Lung microvascular endothelial cell (primary cell): ENCODE data around the gene SMCO4. TPM values are rescaled to one million over a fixed set of nuclear protein-coding genes. Genes with fewer than 3 reads are reported as not detected.
A peak's percentile ranks its signal among the peaks of the same experiment; 100 is the strongest.

Experiments used
- DNase-seq, 2 donors: peaks; one replicate each; pipeline versions ENCODE4 v3.0.0 to v3.0.0-alpha.2; 2010; ENCODE audit warnings: low read depth in 2 of 2
- total RNA-seq: library from RNA; depleted of rRNA; stranded (reverse); fragments of >200 nt; gene quantifications from 2 replicates; pipeline ENCODE4 v1.2.1, GENCODE V29; 2014

SMCO4 gene
- total RNA-seq, 1 donor from 2014 or later, result 10.5 TPM

DNA sequence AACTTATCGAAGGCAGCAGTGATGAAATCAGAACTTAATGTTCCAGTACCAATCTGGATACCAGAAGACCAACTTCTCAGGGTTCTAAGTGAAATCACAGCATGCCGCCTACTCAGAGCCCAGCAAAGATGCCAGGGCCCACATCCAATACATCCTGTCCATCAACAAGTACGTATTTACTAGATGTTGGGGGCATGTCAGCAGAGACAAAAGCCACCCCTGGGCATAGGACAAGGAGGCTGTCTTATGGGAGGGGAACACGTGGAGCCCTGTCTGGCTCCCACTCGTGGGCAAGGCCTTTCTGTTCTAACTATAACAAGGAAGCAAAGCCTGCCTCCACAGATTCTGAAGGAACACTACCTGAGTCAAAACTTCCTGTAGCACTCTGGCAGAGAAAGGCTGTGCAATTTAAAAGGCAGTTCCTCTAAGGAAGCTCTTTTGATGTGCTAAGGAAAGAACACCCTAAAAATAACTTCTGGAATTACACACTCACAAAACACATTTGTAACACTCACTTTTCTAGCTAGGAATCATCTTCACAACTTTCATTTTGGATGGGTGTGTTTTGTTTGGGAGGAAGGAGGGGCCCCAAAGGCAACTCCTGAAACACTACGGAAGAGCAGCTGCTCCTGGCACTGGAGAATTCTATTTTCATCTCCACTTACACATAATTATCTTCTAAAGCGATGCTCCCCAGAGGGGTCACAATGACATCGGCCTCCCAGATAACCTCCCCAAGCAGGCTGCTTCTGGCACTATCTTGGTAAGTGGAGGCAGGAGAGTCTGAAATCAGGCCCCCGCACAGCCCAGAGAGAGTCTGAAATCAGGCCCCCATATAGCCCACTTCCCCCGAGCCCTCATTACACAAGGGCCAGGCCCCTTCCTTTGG, 14.2 kb downstream of the SMCO4 start:
- DNase-seq, result peak in 1 of 2 donors; percentile 37

DNA sequence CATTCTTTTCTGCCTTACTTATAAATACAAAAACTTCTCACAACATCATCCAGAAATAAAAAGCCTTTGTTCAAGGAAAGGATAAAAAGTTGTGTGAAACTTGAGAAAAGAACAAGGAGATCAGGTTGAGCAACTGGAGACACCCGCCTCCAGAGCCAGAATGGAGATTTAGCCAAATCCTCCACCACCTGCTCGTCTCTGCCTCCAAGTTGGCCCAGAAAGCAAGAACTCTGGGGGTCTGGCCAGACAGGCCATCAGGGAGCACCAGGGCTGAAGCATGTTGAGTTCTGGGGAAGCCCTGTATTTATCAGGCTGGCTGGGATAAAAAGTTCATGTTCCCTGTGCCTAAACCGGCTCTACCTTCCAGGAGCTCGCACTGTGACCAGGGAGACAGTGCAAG, 14.9 kb downstream of the SMCO4 start:
- no peak for DNase-seq

DNA sequence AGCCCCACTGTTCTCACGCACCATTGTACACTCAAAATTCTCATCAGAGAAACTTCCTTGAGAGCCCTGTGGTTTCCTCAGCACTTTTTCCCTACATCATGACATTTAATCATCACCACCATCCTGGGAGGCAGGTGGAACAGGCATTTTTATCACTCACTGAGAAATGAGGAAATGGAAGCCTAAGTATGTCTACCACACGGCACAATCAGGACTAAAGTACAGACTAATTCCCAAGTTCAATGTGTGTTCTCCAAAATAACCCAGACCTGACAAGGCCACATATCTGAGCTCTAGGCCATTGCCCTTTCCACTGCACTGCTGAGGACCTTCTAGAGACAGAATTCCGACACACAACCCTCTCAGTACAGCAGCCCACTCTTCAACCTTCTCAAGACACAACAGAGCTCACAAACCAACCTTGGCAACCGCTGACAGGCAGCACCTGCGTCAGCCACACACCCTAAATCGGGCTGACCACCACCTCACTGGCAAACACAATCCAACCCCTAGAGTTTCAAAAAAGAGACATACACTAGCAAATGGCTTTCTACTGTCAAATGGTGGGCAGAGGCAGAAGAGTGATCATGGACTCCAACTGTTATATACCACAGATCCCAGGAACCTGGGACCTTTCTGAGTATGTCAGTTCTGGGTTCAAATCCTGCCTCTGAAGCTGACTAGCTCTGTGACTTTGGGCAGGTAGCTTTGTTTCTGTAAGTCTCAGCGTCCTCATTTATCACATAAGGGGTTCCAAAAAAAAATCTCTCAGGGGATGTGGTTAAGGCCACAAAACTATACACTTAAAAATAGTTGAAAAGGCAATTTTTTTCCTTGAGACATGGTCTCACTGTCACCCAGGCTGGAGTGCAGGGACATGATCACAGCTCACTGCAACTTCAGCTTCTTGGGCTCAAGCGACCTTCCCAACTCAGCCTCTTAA, 16.3 kb downstream of the SMCO4 start:
- DNase-seq, result no peak

DNA sequence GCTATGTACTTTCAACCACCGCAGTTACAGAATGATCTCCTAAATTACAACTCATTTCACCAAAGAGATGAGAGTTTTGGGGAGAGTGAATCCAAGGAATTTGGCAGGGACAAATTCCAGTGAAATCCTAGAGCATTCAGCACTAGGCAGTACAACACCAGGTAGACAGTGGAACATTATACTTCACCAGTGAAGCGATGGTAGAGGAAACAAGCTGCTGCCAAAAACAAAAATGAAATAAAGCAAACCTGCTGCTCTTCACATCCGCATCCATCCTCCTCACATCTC, 16.9 kb downstream of the SMCO4 start:
- no peak for DNase-seq

DNA sequence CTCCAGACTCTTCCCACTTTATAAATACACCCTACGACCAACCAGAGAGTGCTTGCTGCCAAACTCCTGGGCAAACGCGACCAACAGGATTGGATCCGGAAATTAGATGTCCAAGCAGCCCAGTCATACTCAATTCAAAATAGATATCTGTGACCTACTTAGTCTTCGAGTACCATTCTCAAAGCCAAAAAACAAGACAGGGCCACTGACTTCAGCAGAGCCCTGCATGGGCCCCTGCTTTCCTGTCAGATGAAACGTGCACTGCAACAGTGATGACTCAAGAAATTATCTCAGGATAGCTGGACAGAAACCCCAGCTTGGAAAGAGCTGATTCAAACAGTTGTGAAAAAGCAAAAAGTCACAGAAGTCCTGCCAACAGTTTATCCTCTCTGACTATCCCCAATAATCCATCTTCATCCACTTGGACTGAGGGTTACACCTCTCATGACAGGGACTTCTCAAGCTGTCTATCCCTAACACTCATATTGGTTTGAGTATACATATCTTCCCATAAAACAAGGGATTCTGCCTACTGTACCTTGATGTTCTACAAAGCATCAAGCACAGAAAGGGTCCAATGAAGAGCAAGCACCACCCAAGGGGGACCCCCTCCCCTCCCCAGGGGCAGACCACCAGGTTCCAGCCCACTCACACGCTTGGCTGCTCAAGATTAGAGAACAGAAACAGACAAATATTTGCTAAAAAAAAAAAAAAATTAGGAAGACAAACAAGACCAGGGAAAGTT, 17.4 kb downstream of the SMCO4 start:
- DNase-seq, result peak in 1 of 2 donors; percentile 4

DNA sequence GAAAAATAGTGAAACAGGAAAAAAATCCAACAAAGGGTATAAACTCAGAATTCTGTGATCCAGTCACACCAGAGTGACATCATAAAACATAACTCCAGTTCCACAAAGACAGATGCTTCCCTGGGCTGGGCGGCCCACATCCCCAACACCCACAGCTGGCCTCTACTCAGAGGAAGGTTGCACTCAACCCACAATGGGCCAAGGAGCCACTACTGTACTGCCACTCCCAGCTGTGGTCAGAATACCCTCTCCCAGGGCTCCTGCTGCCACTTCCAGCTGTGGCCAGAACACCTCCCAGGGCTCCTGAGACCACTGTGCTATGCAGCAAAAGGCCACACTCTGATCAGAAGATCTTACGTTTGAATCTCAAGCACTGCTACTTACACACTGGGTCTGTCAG, 18.3 kb downstream of the SMCO4 start:
- no peak for DNase-seq

DNA sequence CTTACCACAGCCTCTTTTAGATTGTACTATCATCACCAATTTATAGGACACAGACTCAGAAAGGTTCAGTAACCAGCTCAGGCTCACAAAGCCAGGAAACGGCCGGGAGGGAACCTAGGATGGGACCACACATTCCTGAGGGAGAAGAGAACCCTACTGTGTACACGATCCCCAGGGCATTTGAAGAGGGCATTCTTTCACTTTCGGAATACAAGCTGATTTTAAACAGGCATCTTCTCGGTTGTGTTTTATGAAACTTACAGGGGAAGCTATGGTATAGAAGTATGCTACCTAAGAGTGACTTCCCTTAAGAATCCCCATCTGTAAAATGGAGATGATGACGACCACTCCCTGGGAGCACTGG, 19.0 kb downstream of the SMCO4 start:
- no peak for DNase-seq

DNA sequence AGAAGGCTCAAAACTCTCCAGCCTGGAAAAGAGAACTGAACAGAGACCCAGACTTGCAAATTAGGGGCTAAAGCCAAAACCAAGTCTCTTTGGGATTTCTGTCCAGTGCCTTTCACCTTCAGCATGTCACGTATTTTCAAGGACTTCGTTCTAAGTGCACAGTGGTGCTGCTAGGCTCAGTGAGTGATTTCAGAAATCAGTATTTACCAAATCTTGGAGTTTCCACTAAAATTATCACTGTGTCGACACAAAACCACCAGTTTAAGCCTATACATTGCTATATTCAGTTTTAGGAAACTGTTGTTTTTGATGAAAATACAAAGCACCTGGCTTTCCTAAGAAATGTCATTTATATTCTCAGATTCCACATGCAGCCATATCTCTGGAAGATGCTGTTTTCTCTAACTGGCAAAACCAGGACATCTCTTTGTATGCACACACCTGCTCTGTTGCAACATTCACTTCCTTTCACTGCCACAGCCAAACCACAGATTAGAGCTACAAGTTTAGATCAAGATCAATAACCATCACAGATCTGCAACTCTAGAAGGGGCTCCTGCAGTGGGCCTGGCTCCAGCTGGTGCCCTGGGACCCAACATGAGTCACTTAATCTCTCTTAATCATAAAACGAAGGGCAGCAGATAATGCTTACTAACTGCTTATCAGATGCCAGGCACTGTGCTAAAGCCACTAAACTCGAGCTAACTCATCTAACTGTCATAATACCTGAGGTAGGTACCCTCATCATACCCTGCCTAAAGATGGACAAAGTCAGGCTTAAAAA, 22.3 kb downstream of the SMCO4 start:
- no peak for DNase-seq

DNA sequence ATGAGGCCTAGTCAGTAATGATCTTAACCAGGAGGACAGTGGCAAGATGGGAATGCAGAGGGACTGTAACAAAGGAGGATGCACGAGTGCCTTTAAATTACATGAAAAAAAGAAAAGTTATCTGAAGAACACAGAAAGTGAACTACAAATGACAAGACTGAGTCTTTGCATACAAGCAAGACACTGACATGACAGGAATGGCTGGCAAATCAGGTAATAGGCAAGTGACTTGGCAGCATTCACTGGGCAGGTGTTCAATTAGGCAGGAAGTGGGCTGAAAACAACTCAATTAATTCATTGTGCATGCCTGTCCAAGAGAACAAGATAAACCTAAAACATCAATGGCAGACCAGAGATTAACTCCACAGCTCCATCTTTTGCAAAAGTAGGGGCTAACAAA, 24.0 kb downstream of the SMCO4 start:
- DNase-seq, result no peak

DNA sequence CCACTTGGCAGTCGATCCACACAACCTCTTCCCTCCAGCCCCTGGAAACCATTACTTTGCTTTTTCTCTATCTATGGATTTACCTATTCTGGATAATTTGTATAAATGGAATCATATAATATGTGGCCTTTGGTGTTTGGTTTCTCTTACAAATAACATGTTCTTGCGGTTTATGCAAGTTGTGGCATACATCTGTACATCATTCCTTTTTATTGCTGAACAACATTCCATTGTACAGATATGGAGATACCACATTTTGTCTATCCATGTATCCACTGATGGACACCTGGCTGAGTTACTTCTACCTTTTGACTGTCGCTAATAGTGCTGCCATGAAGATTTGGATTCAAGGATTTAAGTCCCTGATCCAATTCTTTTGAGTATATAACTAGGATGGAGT, 25.1 kb downstream of the SMCO4 start:
- no peak for DNase-seq

DNA sequence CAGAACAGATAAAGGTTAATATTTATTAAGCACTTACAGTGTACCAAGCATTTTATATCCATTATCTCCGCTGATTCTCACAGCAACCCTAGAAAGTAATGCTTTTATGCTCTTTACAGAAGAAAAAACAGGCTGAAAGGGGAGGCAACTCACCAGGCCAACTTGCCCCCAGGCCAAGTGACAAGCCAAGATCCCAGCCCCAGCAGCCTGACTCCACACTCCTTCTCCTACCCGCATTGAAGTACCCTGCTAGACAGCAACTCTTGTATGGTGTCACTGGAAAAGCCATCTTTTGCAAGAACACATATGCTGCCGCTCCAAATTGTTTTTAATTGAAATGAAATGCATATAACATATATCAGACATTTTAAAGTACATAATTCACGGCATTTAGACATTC, 25.6 kb downstream of the SMCO4 start:
- no peak for DNase-seq

DNA sequence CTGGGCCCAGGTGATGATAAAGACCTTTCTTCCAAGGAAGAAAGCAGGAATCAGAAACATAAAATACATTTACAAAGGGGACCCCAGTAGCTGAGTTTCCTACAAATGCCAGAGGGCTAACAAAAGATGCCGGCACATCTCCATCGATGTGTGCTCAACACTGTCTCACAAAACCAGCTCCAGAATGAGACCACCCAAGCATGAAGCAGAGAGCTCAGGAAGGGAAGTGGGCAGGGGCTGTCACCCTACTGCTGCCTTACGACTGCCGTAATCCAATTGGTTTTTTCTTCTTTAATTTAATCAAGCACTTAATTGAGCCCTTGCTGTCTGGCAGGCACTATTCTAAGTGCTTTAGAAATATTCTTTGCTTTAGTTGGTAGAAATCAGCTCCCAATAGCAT, 26.1 kb downstream of the SMCO4 start:
- DNase-seq, result no peak

DNA sequence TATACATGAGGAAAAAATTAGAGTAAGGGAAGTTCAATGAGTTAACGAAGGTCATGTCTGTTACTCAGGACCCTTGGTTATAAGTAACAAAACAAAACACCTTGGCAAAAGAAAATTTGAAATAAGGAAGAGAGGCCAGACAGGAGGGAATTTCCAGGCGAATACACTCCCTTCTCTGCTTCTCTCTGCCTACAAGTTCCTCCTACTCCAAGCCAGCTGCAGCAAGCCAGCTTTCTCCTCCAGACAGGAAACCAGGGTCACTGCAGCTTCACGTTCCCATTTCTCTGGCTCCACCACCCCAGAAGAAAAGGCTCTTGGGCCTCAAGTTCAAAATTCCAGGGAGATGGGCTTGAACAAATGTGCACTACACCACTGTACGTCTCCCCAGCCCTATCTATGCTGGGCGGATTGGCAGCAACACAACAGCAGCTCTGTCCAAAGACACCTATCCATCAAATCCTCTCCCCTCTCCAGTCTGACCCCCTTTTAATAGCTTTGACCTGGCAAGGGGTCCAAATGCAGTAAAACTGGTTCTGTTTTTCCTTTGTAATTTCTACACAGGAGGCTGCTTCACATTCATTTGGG, 27.7 kb downstream of the SMCO4 start:
- peak in 1 of 2 donors; percentile 53 for DNase-seq

DNA sequence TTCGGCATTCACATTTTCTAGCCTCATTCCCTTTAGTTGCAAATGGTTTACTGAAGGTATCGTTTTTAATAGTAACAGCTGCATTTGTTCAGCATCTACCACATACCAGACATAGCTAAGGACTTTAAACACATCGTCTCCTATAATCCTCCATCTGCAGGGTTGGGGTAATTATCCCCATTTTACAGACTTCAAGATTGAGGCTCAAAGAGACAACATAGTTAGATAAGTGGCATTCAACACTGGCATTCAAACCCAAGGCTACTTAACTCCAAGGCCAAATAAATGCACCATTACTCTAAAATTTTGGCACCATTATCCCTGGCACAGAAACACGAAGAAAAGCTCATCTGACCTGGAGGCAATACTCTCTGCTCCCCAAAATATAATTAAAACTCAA, 28.5 kb downstream of the SMCO4 start:
- DNase-seq, result no peak

DNA sequence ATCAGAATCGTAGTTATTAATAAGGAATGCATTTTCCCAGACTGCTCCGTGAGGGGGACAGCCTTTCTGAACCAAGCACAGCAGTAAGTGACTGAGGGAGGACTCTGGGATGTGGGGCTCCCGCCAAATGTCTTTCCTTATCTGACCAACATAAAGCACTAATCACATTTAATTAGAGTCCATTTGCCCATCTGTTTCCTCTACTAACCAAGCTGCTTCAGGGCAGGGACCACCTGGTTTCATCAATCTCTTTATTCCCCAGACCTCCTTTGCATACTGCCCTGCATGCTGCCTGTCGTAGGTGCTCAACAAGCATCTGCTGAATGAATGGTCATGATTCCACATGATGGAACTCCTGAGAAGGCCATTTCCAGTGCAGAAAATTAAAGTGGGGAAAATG, 29.4 kb downstream of the SMCO4 start:
- no peak for DNase-seq

DNA sequence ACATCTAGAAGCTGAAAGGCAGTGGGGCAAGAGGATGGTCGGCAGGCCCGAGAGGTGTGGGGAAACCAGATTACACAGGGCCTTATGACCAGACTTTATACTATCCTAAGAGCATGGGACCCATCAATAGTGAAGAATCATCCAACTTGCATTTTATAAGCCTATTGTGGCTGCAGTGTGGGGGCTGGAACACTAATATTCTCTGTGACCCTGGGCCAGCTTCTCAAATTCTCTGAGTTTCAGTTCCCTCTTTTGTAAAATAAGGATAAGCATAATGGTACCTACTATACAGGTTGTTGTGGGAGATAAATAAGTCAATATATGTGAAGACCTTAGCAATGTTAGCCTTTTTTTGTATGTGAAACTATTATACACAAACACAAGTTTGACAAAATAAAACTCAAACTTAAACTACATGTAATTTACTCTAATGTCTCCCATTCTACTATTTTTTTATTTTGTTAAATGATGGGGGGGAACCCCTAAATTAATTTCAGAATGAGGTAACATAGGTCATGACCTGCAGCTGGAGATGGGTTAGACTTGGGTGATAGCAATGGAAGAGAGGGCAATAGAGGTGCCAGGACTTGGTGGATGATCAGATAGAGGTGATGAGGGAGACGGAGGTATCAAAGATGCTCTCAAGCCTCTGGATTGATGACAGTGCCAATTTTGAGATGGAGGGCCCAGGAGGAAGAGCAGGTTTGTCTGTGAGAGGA, 30.1 kb downstream of the SMCO4 start:
- DNase-seq, result no peak

DNA sequence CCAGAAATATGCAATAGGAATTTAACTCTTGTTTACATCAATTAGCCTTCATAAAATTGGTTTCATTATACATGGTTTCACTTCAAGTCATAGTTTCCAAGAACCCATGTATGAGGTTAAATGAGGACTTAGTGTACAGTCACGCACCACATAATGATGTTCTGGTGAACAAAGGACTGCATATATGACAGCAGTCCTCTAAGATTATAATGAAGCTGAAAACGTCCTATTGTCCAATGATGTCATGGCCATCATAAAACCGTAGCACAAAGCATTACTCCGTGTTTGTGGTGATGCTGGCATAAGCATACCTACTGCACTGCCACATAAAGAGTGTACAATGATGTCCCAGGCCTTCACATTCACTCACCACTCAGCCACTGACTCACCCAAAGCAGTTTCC, 31.1 kb downstream of the SMCO4 start:
- no peak for DNase-seq

DNA sequence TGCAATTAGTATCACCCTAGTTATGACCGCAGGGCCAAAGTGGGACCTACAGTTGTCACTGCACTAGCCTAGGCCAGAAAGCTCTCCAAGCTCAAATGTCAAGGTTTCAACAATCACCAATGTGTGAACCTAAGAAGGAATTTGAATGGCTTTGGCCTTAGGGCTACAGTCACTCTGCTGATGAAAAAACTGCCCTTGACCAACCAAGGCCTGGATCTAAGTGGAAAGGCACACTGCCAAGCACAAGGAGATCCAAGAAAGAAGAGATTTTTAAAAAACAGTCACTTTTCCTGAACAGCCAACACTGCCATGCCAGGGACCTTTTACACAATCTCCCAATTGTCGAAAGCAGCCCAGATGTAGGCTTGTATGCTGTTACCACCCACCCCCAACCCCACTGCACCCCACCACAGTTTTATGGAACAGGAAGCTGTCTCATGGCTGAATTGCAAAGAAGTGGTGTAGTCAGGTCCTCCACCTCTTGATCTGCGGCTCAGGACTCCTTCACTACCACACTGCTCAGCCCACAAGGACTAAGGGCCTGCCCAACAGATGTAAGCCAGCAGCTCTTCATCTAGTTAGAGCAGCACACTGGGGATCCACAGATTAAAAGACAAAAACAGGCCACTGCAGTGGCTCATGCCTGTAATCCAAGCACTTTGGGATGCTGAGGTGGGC, 32.9 kb downstream of the SMCO4 start:
- DNase-seq, result no peak

DNA sequence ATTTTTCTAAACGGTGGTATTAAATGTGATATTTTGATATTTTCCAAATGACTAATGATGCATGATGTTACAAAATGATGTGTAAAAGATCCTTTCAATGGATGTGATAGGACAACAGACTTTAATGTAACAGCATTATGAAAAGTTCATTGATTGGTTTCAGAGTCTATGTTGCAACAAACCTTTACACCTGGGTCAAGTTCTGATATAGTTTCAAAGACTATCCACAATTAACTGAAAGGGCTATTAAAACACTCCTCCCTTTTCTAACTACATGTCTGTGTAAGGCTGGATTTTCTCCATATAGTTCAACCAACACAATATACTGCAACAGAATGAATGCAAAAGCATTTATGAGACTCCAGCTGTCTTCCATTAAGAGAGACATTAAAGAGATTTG, 35.7 kb downstream of the SMCO4 start:
- no peak for DNase-seq

DNA sequence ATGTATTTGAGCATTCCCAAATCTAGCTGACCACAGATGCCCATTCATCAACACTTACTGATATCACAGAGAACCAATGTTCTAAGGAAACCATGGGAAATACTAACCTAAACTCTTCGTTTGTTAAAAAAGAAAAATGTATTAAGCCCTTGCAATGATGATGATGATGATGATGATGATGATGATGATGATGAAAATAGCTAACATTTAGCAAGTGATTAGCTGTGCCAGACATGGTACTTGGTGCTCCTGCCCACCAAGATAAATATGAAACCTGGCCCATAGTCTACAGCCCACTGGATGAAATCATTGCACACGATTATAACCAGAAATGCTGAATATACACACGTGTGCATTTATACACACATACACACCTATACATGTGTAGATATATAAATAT, 37.5 kb downstream of the SMCO4 start:
- no peak for DNase-seq
